ENCODE data around the gene SMIM28.

SMIM28 gene

GRCh38 chr6:138432063-138432356, 54.3 kb downstream of the SMIM28 start:
- DNase-seq = no peak

Data from suppressor macrophage treated with lipopolysaccharide for 1 hour (primary cell).